C1 segment of cervical spinal cord (tissue), 14 donors: ENCODE measurements around the gene LPGAT1.
A peak's percentile ranks its signal among the peaks of the same experiment; 100 is the strongest.
"Not testable (repeated sequence)": the region's sequence is repeated elsewhere in the genome, so short reads cannot be mapped to it uniquely, and the experiment has no call there.

ENCODE experiments used
- DNase-seq, 14 donors: peaks; one replicate each; lab custom pipeline; 2025; lab: John Stamatoyannopoulos, UW

Gene LPGAT1

DNA sequence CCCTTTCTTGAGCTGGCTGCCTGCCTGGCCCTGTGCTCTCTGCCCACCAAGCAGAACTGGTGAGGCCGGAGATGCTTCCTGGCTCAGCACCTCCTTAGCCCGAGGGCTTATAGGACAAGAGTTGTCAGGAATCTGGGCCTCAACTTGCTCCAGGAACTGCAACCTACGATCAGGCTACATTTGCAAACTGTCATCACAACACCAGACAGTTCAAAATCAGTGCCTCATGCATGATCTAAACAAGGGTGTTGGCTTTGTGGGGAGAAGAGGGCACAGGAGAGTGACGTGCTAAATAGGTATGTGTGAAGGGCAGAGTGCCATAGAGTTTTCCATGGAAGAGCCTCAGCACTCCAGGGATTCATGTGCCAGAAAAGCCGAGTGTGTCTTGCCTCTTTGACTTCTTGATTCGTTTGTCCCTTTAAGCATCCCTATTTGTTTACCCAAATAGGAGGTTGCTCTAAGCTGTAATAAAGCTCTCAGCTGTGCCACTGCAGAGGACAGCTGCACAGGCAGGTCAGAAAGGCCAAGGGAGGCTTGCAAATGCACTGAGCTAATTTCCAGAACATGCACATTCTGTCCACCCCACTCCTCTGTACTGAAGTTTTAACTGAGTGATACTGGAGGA lies 125.0 kb downstream of the LPGAT1 start:
- no peak for DNase-seq

DNA sequence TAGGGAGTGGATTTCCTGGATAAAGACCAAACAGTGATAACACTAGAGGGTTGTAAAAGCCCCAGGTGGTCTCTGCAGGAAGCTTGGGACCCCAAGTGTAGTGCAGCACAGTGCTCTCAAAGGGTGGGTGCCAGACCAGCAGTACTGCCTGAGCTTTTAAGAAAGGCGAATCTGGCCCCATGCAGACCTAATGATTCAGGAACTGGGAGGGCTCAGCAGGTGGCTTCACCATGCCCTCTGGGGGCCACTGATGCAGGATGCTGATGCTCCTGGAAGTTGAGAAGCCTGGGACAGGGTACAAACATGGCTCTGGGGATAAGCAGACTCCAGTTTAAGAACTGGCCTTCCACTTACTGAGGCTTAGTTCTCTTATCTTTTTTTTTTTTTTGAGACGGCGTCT lies 126.0 kb downstream of the LPGAT1 start:
- DNase-seq = no peak

DNA sequence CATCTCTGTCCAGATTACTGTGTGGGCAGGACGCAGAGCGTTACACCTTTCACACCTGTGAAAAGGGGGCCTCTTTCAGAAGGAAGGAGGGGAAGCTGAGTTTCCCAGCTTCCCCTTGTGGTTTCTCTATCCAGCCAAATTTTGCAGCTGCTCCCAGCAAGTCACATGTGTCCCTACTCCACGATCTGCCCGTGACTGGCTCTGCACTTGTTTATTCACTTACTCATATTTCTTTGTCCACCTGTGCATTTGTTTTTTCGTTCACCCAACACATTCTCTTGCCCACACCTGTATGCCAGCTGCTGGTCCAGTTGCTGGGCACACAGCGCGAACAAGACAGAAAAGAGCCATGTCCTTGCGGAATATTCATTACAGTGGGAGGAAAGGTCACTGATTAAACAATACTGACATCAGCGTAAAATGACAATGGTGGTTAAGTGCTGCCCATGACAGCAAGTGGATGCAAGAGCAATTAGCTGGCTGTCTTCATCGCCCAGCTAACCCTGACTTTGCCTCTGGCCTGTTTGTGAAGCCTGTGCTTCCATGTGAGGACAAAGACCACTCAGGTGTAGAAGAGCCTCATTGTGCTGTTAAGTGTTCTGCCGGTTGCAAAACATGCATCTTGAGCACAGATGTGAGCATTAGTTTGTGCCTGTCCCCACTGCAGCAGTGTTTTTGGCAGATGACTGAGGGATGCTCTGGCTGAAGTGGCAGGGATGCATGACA lies 126.6 kb downstream of the LPGAT1 start:
- peak in 4 of 14 donors; percentile 8 to 60 (median 22) for DNase-seq

DNA sequence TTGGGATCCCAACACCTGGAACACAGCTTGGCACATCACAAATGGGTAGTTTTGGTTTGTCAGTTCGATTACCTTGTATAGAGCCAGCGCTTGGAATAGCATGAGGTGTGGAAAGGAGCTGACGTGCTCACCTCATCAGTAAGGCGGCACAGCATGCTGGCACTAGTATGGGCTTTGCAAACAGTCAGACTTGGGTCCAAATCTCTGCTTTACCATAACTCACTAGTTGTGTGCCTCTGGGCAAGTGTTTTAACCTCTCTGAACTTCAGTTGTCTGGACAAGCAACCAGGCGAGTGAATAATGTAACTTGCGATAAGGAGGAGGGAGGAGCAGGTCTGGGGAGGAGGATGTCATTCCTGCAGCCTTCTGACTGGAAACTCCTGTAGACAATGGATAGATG lies 128.8 kb downstream of the LPGAT1 start:
- DNase-seq = no peak

DNA sequence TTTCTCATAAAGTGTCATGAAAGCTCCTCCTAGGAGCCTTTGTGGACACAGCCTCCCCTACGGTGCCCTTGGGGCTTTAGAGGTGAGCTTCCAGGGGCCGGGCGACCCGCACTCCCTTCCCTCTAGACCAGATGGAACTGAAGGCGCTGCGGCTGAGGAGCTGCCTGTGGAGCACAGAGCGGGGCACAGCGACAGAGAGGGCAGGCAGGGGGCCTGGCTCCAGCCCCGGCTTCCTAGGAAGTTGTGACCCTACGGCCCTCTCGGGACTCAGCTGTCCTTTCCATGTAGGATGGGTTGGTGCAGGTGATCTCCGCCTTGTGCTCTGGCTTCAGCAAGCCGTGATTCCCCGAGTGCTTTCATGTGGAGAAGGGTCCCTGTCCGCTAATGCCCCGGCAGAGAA lies 131.5 kb downstream of the LPGAT1 start:
- DNase-seq = no peak

DNA sequence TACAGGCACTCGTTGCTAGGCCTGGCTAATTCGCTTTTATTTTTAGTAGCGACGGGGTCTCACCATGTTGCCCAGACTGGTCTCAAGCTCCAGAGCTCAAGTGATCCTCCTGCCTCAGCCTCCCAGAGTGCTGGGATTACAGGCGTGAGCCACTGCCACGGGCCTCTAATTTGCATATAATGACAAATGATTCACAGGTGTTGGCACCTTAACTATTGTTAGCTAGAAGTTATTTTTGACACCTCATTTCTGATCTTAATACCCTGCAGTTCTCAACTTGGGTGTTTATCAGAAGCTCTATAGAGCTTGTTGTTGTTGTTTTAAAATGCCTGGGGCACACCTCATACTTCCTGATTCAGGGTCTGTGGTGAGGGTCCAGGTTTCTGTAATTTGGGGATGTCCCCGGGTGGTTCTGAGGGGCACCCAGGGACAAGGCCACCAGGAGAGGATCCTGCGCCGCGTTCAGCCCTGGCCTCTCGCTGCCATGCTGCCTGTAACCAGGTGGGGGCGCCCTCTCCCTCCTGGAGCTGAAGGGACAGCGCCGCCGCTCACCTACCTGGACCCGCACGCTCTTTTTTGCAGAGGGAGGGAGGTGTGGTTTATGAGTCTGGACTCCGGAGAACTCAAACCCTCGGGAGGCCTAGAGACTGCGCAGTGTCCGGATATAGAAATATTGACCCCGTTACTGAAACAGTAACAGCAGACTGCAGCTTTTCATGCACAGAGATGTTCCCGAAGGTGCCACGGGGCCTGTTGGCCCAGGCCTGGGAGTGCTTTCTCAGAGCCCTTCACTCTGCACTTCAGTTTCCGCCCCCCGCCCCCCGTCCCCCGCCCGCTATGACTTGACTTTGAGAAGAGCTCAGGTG lies 132.2 kb downstream of the LPGAT1 start:
- DNase-seq = peak in 13 of 14 donors; percentile 4 to 83 (median 52)

DNA sequence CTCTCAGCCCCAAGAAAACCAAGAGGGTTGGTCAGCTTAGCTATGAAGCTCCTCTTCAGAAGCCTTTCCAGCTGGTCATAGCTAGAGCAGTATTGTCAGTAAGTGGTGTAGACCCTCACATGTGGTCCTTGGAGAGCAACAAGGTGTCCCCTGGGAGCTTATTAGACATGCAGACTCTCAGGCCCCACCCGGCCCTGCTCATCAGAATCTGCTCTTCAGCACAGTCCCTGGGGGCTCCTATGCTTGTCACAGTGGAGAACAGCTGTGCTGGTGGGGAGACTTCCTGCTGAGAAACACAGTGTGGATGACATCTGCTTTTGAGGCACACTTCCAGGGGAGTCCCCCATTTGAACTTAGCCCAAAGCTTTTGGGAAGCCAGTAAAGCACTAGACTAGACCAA lies 133.2 kb downstream of the LPGAT1 start:
- no peak for DNase-seq

DNA sequence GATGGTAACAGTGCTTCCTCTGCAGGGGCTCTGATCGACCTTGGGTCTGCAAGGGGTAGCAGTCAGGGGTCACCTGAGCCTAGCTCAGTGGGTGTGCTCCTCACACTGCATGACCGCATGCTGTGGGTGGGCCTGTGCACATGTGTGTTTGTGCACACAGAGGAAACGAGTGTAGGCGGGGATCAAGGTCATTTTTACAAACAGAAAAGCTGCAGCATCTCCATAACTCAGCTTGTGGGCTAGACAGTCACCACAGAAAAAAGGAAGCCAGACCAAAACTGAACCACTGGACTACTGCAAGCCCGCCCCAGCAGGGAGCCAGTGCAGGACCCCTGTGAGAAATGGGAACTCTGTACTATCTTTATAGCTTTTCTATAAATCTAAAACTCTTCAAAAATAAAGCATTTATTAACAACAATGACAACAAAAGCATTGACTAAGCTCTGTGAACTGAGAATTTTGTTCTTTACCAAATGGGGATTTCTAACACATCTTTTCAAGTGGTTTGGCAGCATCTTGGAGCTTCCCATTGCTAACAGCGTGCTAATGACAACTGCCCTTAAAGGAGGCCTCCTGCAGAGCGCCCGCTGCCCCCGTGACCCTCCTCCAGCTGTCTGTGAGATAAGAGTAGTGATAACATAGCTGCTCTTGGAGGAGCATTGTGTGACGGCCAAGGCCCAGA lies 135.3 kb downstream of the LPGAT1 start:
- no peak for DNase-seq

DNA sequence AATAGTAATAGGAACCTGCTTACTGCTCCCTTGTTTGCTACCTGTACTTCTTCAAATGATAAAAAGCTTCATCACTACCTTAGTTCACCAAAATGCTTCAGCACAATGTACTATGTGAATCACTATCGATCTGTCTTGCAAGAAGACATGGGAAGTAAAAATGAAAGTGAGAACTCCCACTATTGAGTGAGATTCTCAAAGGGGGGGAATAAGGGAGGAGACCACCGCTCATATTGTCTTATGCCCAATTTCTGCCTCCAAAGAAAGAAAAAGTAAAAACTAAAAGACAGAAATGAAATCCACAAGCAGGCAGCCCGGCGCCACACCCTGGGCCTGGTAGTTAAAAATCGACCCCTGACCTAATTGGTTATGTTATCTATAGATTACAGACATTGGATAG lies 136.7 kb downstream of the LPGAT1 start:
- DNase-seq = not testable (repeated sequence)
